Measurements from ENCODE around the gene DIAPH1.

Gene DIAPH1

GRCh38 chr5:141493500-141494422 lies 125.0 kb downstream of the DIAPH1 start:
- Histone ChIP-seq H2AK5ac (ENCODE audit: low read depth, low read length) (peak overlapping the region; percentile 1), H4K91ac (ENCODE audit: low read depth, low read length, poor library complexity) (no peak overlapping the region), H3K4me3 (ENCODE audit: low read length in 2 of 2) (no peak overlapping the region), H3K4ac (ENCODE audit: low read length) (no peak overlapping the region), H3K14ac (ENCODE audit: low read length) (no peak overlapping the region), H3K79me1 (ENCODE audit: low read depth, low read length) (peaks cover 10% of the 10 kb centered on the region), H3K36me3 (replicated peaks in 1 of 2; ENCODE audit: control insufficient read depth in 2 of 2, insufficient read depth in 2 of 2, low read length in 2 of 2) (peaks cover 29 to 49% of the 10 kb centered on the region in 2 donors), H3K27ac (replicated peaks; ENCODE audit: low read length) (peak overlapping the region; percentile 89), H4K8ac (ENCODE audit: low read depth, low read length) (no peak overlapping the region), H3K23ac (ENCODE audit: low read depth, low read length, poor library complexity) (no peak overlapping the region), H3K18ac (ENCODE audit: low read length) (peak overlapping the region; percentile 97), H2BK15ac (ENCODE audit: low read length) (peak overlapping the region; percentile 88), H2BK5ac (ENCODE audit: low read length) (peak overlapping the region; percentile 76), H3K9ac (ENCODE audit: low read depth, low read length, poor library complexity) (no peak overlapping the region), H2AFZ (ENCODE audit: low read length) (peak overlapping the region; percentile 77), H3K4me2 (ENCODE audit: insufficient read depth, low read length, poor library complexity, severe bottlenecking) (peak overlapping the region; percentile 56), H3K9me3 (replicated peaks in 1 of 2; ENCODE audit: control insufficient read depth in 2 of 2, insufficient read depth in 1 of 2, low read depth in 1 of 2, low read length in 2 of 2) (peaks cover 12 to 22% of the 10 kb centered on the region in 2 donors), H2BK12ac (ENCODE audit: low read length) (peak overlapping the region; percentile 30), H2BK120ac (ENCODE audit: low read depth, low read length) (no peak overlapping the region), H3K27me3 (ENCODE audit: control insufficient read depth in 3 of 3, insufficient read depth in 3 of 3, low read depth in 1 of 3, low read length in 3 of 3) (peaks cover 0 to 10% (median 0%) of the 10 kb centered on the region in 3 experiments), H3K4me1 (ENCODE audit: control insufficient read depth in 2 of 2, insufficient read depth in 1 of 2, low read depth in 1 of 2, low read length in 2 of 2) (peaks cover 25 to 31% of the 10 kb centered on the region in 2 donors)
- DNase-seq (ENCODE audit: low spot score), result no peak
- WGBS, 2 donors (ENCODE audit: extremely low coverage in 2 of 2, insufficient read length in 2 of 2, insufficient replicate concordance in 1 of 2), result no CpG with 5 or more reads among the region's 10 CpGs

- Histone ChIP-seq H3K18ac (ENCODE audit: low read length) (peak overlapping the region; percentile 62), H3K23ac (ENCODE audit: low read depth, low read length, poor library complexity) (no peak overlapping the region), H2AK5ac (ENCODE audit: low read depth, low read length) (peak overlapping the region; percentile 50), H2BK120ac (ENCODE audit: low read depth, low read length) (no peak overlapping the region), H3K4ac (ENCODE audit: low read length) (no peak overlapping the region), H2BK15ac (ENCODE audit: low read length) (no peak overlapping the region), H3K4me3 (ENCODE audit: low read length in 2 of 2) (peak overlapping the region in 1 of 2 donors; percentile 29), H3K4me2 (ENCODE audit: insufficient read depth, low read length, poor library complexity, severe bottlenecking) (no peak overlapping the region), H3K79me1 (ENCODE audit: low read depth, low read length) (peaks cover 13% of the 10 kb centered on the region), H4K91ac (ENCODE audit: low read depth, low read length, poor library complexity) (no peak overlapping the region), H2BK5ac (ENCODE audit: low read length) (no peak overlapping the region), H3K9me3 (replicated peaks in 1 of 2; ENCODE audit: control insufficient read depth in 2 of 2, insufficient read depth in 1 of 2, low read depth in 1 of 2, low read length in 2 of 2) (peaks cover 12 to 30% of the 10 kb centered on the region in 2 donors), H3K4me1 (ENCODE audit: control insufficient read depth in 2 of 2, insufficient read depth in 1 of 2, low read depth in 1 of 2, low read length in 2 of 2) (peaks cover 29 to 34% of the 10 kb centered on the region in 2 donors), H4K8ac (ENCODE audit: low read depth, low read length) (no peak overlapping the region), H2BK12ac (ENCODE audit: low read length) (peak overlapping the region; percentile 92), H3K14ac (ENCODE audit: low read length) (no peak overlapping the region), H3K36me3 (replicated peaks in 1 of 2; ENCODE audit: control insufficient read depth in 2 of 2, insufficient read depth in 2 of 2, low read length in 2 of 2) (peaks cover 32 to 52% of the 10 kb centered on the region in 2 donors), H3K9ac (ENCODE audit: low read depth, low read length, poor library complexity) (peak overlapping the region; percentile 65), H2AFZ (ENCODE audit: low read length) (no peak overlapping the region), H3K27ac (replicated peaks; ENCODE audit: low read length) (no peak overlapping the region), H3K27me3 (ENCODE audit: control insufficient read depth in 3 of 3, insufficient read depth in 3 of 3, low read depth in 1 of 3, low read length in 3 of 3) (peaks cover 0 to 10% (median 0%) of the 10 kb centered on the region in 3 experiments)
- DNase-seq (ENCODE audit: low spot score), result no peak
- WGBS, 2 donors (ENCODE audit: extremely low coverage in 2 of 2, insufficient read length in 2 of 2, insufficient replicate concordance in 1 of 2), result no CpG with 5 or more reads among the region's 68 CpGs
Observed at GRCh38 chr5:141492168-141492885, 126.5 kb downstream of the DIAPH1 start.

GRCh38 chr5:141491323-141492167 lies 127.3 kb downstream of the DIAPH1 start:
- Histone ChIP-seq H3K14ac (ENCODE audit: low read length) (peak overlapping the region; percentile 39), H3K27ac (replicated peaks; ENCODE audit: low read length) (no peak overlapping the region), H3K27me3 (ENCODE audit: control insufficient read depth in 3 of 3, insufficient read depth in 3 of 3, low read depth in 1 of 3, low read length in 3 of 3) (peaks cover 0 to 10% (median 0%) of the 10 kb centered on the region in 3 experiments), H3K4ac (ENCODE audit: low read length) (no peak overlapping the region), H3K4me1 (ENCODE audit: control insufficient read depth in 2 of 2, insufficient read depth in 1 of 2, low read depth in 1 of 2, low read length in 2 of 2) (peaks cover 29 to 34% of the 10 kb centered on the region in 2 donors), H2BK120ac (ENCODE audit: low read depth, low read length) (no peak overlapping the region), H4K91ac (ENCODE audit: low read depth, low read length, poor library complexity) (no peak overlapping the region), H3K23ac (ENCODE audit: low read depth, low read length, poor library complexity) (peak overlapping the region; percentile 52), H3K4me2 (ENCODE audit: insufficient read depth, low read length, poor library complexity, severe bottlenecking) (peak overlapping the region; percentile 27), H3K79me1 (ENCODE audit: low read depth, low read length) (peaks cover 17% of the 10 kb centered on the region), H3K9me3 (replicated peaks in 1 of 2; ENCODE audit: control insufficient read depth in 2 of 2, insufficient read depth in 1 of 2, low read depth in 1 of 2, low read length in 2 of 2) (peaks cover 12 to 37% of the 10 kb centered on the region in 2 donors), H3K36me3 (replicated peaks in 1 of 2; ENCODE audit: control insufficient read depth in 2 of 2, insufficient read depth in 2 of 2, low read length in 2 of 2) (peaks cover 35 to 55% of the 10 kb centered on the region in 2 donors), H2AK5ac (ENCODE audit: low read depth, low read length) (peak overlapping the region; percentile 50), H4K8ac (ENCODE audit: low read depth, low read length) (no peak overlapping the region), H3K9ac (ENCODE audit: low read depth, low read length, poor library complexity) (peak overlapping the region; percentile 70), H2BK12ac (ENCODE audit: low read length) (peak overlapping the region; percentile 24), H3K4me3 (ENCODE audit: low read length in 2 of 2) (no peak overlapping the region), H2BK15ac (ENCODE audit: low read length) (no peak overlapping the region), H2AFZ (ENCODE audit: low read length) (no peak overlapping the region), H2BK5ac (ENCODE audit: low read length) (no peak overlapping the region), H3K18ac (ENCODE audit: low read length) (peak overlapping the region; percentile 62)
- WGBS, 2 donors (ENCODE audit: extremely low coverage in 2 of 2, insufficient read length in 2 of 2, insufficient replicate concordance in 1 of 2), result no CpG with 5 or more reads among the region's 66 CpGs
- no peak for DNase-seq (ENCODE audit: low spot score)
